ENCODE measurements around the gene NAV3. TPM values are rescaled to one million over a fixed set of nuclear protein-coding genes. Genes with fewer than 3 reads are reported as not detected.

The NAV3 gene
- total RNA-seq, 1 experiment from 2014 or later = 2.5 TPM

DNA sequence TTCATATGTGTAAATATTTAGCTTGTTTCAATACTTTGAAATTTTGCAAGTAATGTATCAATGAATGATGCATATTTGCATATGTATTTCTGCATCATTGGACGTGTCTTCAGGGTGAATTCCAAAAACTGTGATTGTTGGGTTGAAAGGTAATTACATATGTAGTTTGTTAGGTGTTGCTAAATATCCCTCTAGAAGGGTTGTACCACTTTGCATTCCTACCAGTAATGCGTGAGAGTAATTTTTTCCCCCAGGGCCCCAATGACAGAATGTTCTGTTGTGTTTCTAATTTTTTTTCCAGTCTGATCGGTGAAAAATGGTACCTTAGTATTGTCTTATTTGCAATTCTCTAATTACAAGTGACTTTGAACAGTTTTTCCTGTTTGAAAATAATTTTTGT lies 408.9 kb downstream of the NAV3 start:
- no TSS peak for BruUV-seq (replicated peaks)
- CTCF ChIA-PET = no interaction called here
- POLR2A ChIA-PET = no interaction called here

DNA sequence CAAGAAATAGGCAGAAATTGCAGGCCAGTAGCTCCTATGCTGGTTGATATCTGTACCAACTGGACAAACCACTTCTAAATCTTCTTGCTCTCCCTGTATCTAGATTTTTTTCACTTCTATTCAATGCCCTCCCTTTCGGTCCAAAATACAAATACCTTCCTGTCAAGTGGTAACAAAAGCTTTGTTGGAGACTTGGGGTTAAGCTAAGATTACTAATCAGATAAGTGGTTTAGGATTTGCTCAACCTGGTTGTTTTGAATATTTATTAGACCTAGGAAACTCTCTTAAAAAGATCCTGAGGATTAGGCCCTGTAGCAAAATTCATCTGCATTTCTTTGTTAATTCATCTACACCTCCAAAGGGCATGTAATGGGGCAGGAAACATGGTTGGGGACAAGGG lies 410.1 kb downstream of the NAV3 start:
- no peak for ATAC-seq
- CTCF ChIA-PET = no interaction called here

More for the DNA sequence above, 408.9 kb downstream of the NAV3 start:
- TF ChIP-seq POLR2AphosphoS5 (IDR thresholded peaks at IDR 0.05; ENCODE audit: low read depth, low read length) (no peak), TCF7L2 (IDR thresholded peaks at IDR 0.05; ENCODE audit: low read depth, low read length) (no peak), SIN3A (IDR thresholded peaks at IDR 0.05; ENCODE audit: borderline replicate concordance, insufficient read depth, low read depth, low read length) (no peak)
- TF ChIP-seq, protein P1, sequence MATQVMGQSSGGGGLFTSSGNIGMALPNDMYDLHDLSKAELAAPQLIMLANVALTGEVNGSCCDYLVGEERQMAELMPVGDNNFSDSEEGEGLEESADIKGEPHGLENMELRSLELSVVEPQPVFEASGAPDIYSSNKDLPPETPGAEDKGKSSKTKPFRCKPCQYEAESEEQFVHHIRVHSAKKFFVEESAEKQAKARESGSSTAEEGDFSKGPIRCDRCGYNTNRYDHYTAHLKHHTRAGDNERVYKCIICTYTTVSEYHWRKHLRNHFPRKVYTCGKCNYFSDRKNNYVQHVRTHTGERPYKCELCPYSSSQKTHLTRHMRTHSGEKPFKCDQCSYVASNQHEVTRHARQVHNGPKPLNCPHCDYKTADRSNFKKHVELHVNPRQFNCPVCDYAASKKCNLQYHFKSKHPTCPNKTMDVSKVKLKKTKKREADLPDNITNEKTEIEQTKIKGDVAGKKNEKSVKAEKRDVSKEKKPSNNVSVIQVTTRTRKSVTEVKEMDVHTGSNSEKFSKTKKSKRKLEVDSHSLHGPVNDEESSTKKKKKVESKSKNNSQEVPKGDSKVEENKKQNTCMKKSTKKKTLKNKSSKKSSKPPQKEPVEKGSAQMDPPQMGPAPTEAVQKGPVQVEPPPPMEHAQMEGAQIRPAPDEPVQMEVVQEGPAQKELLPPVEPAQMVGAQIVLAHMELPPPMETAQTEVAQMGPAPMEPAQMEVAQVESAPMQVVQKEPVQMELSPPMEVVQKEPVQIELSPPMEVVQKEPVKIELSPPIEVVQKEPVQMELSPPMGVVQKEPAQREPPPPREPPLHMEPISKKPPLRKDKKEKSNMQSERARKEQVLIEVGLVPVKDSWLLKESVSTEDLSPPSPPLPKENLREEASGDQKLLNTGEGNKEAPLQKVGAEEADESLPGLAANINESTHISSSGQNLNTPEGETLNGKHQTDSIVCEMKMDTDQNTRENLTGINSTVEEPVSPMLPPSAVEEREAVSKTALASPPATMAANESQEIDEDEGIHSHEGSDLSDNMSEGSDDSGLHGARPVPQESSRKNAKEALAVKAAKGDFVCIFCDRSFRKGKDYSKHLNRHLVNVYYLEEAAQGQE (IDR thresholded peaks at IDR 0.05; ENCODE audit: insufficient read depth in 1 of 2, low read depth in 2 of 2, low read length in 1 of 2) = no peak
- TF ChIP-seq, protein P2, sequence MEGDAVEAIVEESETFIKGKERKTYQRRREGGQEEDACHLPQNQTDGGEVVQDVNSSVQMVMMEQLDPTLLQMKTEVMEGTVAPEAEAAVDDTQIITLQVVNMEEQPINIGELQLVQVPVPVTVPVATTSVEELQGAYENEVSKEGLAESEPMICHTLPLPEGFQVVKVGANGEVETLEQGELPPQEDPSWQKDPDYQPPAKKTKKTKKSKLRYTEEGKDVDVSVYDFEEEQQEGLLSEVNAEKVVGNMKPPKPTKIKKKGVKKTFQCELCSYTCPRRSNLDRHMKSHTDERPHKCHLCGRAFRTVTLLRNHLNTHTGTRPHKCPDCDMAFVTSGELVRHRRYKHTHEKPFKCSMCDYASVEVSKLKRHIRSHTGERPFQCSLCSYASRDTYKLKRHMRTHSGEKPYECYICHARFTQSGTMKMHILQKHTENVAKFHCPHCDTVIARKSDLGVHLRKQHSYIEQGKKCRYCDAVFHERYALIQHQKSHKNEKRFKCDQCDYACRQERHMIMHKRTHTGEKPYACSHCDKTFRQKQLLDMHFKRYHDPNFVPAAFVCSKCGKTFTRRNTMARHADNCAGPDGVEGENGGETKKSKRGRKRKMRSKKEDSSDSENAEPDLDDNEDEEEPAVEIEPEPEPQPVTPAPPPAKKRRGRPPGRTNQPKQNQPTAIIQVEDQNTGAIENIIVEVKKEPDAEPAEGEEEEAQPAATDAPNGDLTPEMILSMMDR (IDR thresholded peaks at IDR 0.05) = no peak
- in situ Hi-C loops (cut with HindIII; ENCODE audit: low pct_unique_long_range_greater_than_20kb, low sequenced_read_pairs) (no loop called here), intact Hi-C loops (cut with micrococcal nuclease; ENCODE audit: unreplicated experiment) (no loop called here)
- Histone ChIP-seq H3K4me1 (ENCODE audit: control insufficient read depth, insufficient read depth, low read length) (no peaks in the 10 kb centered on the region), H3K27ac (ENCODE audit: low read length) (no peak overlapping the region), H3K4me3 (ENCODE audit: low read depth in 2 of 2, low read length in 2 of 2) (no peak overlapping the region), H3K27me3 (ENCODE audit: control insufficient read depth, insufficient read depth, low read length) (no peaks in the 10 kb centered on the region), H3K36me3 (ENCODE audit: control insufficient read depth, insufficient read depth, low read length) (no peaks in the 10 kb centered on the region), H3K9me3 (ENCODE audit: control insufficient read depth, insufficient read depth, low read depth, low read length) (no peaks in the 10 kb centered on the region)
- ATAC-seq (no peak), DNase-seq (ENCODE audit: low read depth, low spot score) (no peak)

More for the DNA sequence above, 410.1 kb downstream of the NAV3 start:
- in situ Hi-C loops (cut with HindIII; ENCODE audit: low pct_unique_long_range_greater_than_20kb, low sequenced_read_pairs) = no loop called here
- Histone ChIP-seq H3K4me3 (ENCODE audit: low read depth in 2 of 2, low read length in 2 of 2) (no peak overlapping the region), H3K4me1 (ENCODE audit: control insufficient read depth, insufficient read depth, low read length) (no peaks in the 10 kb centered on the region), H3K9me3 (ENCODE audit: control insufficient read depth, insufficient read depth, low read depth, low read length) (no peaks in the 10 kb centered on the region), H3K36me3 (ENCODE audit: control insufficient read depth, insufficient read depth, low read length) (no peaks in the 10 kb centered on the region), H3K27me3 (ENCODE audit: control insufficient read depth, insufficient read depth, low read length) (no peaks in the 10 kb centered on the region), H3K27ac (ENCODE audit: low read length) (no peak overlapping the region)
- TF ChIP-seq POLR2AphosphoS5 (IDR thresholded peaks at IDR 0.05; ENCODE audit: low read depth, low read length) (no peak), TCF7L2 (IDR thresholded peaks at IDR 0.05; ENCODE audit: low read depth, low read length) (no peak), SIN3A (IDR thresholded peaks at IDR 0.05; ENCODE audit: borderline replicate concordance, insufficient read depth, low read depth, low read length) (no peak)
- TF ChIP-seq, protein P2 (IDR thresholded peaks at IDR 0.05) = no peak
- TF ChIP-seq, protein P1 (IDR thresholded peaks at IDR 0.05; ENCODE audit: insufficient read depth in 1 of 2, low read depth in 2 of 2, low read length in 1 of 2) = no peak
- no TSS peak for BruUV-seq (replicated peaks)
- no peak for DNase-seq (ENCODE audit: low read depth, low spot score)
- POLR2A ChIA-PET = no interaction called here
- intact Hi-C loops (cut with micrococcal nuclease; ENCODE audit: unreplicated experiment) = no loop called here
